ENCODE measurements around the gene ATF7. TPM values are rescaled to one million over a fixed set of nuclear protein-coding genes. Genes with fewer than 3 reads are reported as not detected.

The ATF7 gene
- total RNA-seq, 2 experiments from 2014 or later, result 13.3 to 14.3 TPM

- DNase-seq (no peak), ATAC-seq (ENCODE audit: poor library complexity) (no peak)
- H3K9me3 Mint-ChIP-seq, result no peaks in the 10 kb centered on the region
- H3K4me1 Mint-ChIP-seq (ENCODE audit: low read depth), result peaks cover 47% of the 10 kb centered on the region
- H3K27ac Mint-ChIP-seq, result peak overlapping the region; percentile 47
- TF ChIP-seq CTCF (IDR thresholded peaks at IDR 0.05), result no peak
- POLR2A ChIA-PET, result no interaction called here
- Histone ChIP-seq H3K4me3 (ENCODE audit: low read length) (no peak overlapping the region), H3K4me1 (ENCODE audit: insufficient read depth, low read length) (peaks cover 17% of the 10 kb centered on the region), H3K27ac (ENCODE audit: low read depth in 1 of 2, low read length in 2 of 2) (no peak overlapping the region), H3K9me3 (ENCODE audit: control insufficient read depth in 1 of 2, insufficient read depth in 1 of 2, low read length in 2 of 2) (no peaks in the 10 kb centered on the region), H3K36me3 (ENCODE audit: insufficient read depth, low read length) (peaks cover 4% of the 10 kb centered on the region), H3K27me3 (ENCODE audit: control insufficient read depth in 1 of 2, insufficient read depth in 2 of 2, low read length in 2 of 2) (no peaks in the 10 kb centered on the region)
- H3K27me3 Mint-ChIP-seq, result no peaks in the 10 kb centered on the region
- CTCF ChIA-PET, result interaction anchor here (0.7 kb wide), 1 partner anchor 556 kb away, joined by 3 read pairs; no protein-coding TSS in a partner anchor
- H3K36me3 Mint-ChIP-seq (ENCODE audit: low read depth), result peaks cover 23% of the 10 kb centered on the region
- peak overlapping the region; percentile 76 for H3K4me3 Mint-ChIP-seq
- intact Hi-C loops (cut with DNase I, micrococcal nuclease), result no loop called here
Observed at GRCh38 chr12:53572134-53572758, 53.9 kb downstream of the ATF7 start.

GRCh38 chr12:53571295-53571694 is 54.9 kb downstream of the ATF7 start:
- no peak overlapping the region for H3K27ac ChIP-seq (ENCODE audit: low read depth in 1 of 2, low read length in 2 of 2)
- POLR2A ChIA-PET, result no interaction called here
- no peaks in the 10 kb centered on the region for H3K9me3 Mint-ChIP-seq
- no peaks in the 10 kb centered on the region for H3K9me3 ChIP-seq (ENCODE audit: control insufficient read depth in 1 of 2, insufficient read depth in 1 of 2, low read length in 2 of 2)
- TF ChIP-seq CTCF (IDR thresholded peaks at IDR 0.05), result no peak
- no peaks in the 10 kb centered on the region for H3K27me3 ChIP-seq (ENCODE audit: control insufficient read depth in 1 of 2, insufficient read depth in 2 of 2, low read length in 2 of 2)
- peaks cover 56% of the 10 kb centered on the region for H3K4me1 Mint-ChIP-seq (ENCODE audit: low read depth)
- no peak overlapping the region for H3K4me3 ChIP-seq (ENCODE audit: low read length)
- ATAC-seq (ENCODE audit: poor library complexity), result no peak
- intact Hi-C loops (cut with DNase I, micrococcal nuclease), result no loop called here
- H3K27me3 Mint-ChIP-seq, result no peaks in the 10 kb centered on the region
- peaks cover 18% of the 10 kb centered on the region for H3K4me1 ChIP-seq (ENCODE audit: insufficient read depth, low read length)
- H3K4me3 Mint-ChIP-seq, result no peak overlapping the region
- no peak overlapping the region for H3K27ac Mint-ChIP-seq
- DNase-seq, result no peak
- CTCF ChIA-PET, result no interaction called here
- peaks cover 2% of the 10 kb centered on the region for H3K36me3 ChIP-seq (ENCODE audit: insufficient read depth, low read length)
- peaks cover 14% of the 10 kb centered on the region for H3K36me3 Mint-ChIP-seq (ENCODE audit: low read depth)

GRCh38 chr12:53568809-53569557 is 57.2 kb downstream of the ATF7 start:
- ChIA-PET POLR2A (interaction anchor here (0.8 to 1.2 kb wide), 2 partner anchors 68 to 107 kb away, joined by 3 read pairs; partner anchors contain the start of genes ATP5MC2 and TARBP2), CTCF (no interaction called here)
- H3K27me3 Mint-ChIP-seq, result no peaks in the 10 kb centered on the region
- H3K4me3 Mint-ChIP-seq, result no peak overlapping the region
- no peak overlapping the region for H3K27ac ChIP-seq (ENCODE audit: low read depth in 1 of 2, low read length in 2 of 2)
- intact Hi-C loops (cut with DNase I, micrococcal nuclease), result no loop called here
- ATAC-seq (ENCODE audit: poor library complexity) (no peak), DNase-seq (no peak)
- H3K9me3 Mint-ChIP-seq, result no peaks in the 10 kb centered on the region
- no peaks in the 10 kb centered on the region for H3K36me3 ChIP-seq (ENCODE audit: insufficient read depth, low read length)
- TF ChIP-seq CTCF (IDR thresholded peaks at IDR 0.05), result no peak
- peaks cover 77% of the 10 kb centered on the region for H3K4me1 Mint-ChIP-seq (ENCODE audit: low read depth)
- H3K27ac Mint-ChIP-seq, result peak overlapping the region; percentile 63
- peaks cover 30% of the 10 kb centered on the region for H3K4me1 ChIP-seq (ENCODE audit: insufficient read depth, low read length)
- H3K36me3 Mint-ChIP-seq (ENCODE audit: low read depth), result peaks cover 6% of the 10 kb centered on the region
- H3K4me3 ChIP-seq (ENCODE audit: low read length), result no peak overlapping the region
- no peaks in the 10 kb centered on the region for H3K27me3 ChIP-seq (ENCODE audit: control insufficient read depth in 1 of 2, insufficient read depth in 2 of 2, low read length in 2 of 2)
- H3K9me3 ChIP-seq (ENCODE audit: control insufficient read depth in 1 of 2, insufficient read depth in 1 of 2, low read length in 2 of 2), result no peaks in the 10 kb centered on the region

All from CD4-positive, alpha-beta T cell (primary cell).